Measurements from ENCODE around the gene SLC13A3. TPM values are rescaled to one million over a fixed set of nuclear protein-coding genes. Genes with fewer than 3 reads are reported as not detected.

The SLC13A3 gene
- total RNA-seq, 3 donors from 2014 or later (not counting 1 experiment from before 2014, with no cell fraction given): 0.63 TPM; not detected in 1

DNA sequence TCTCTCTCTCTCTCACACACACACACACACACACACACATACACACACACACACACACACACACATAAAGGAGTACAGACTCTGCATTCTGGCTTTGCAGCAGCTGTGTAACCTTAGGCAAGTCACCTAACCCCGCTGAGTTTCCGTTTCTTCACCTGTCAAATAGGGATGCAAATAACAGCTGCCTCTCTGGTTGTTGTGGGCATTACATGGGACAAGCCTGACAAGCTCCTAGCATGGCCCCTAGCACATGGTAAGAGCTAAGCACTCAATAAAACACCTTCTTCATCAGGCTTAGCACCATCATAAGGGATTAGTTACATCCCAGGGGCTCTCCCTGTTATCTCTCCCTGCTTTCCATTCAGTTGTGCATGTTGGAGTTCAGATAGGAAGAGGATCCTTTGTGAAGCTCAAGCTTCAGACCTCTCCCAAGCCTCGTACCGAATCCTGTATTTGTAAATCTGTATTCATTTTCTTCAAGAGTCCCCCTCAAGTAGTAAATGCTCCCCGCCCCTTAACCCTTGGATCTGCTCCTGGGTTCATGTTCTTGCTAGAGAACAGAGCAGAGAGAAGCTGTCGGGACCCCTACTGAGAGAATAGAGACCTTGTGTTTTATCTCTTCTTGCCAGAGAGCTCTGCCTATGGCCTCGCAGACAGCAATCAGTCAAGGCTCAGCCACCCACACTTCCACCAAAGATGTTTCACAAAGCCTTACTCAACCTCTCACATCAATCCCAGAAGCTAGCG is 2.2 kb downstream of the SLC13A3 start:
- TF ChIP-seq, protein P1, sequence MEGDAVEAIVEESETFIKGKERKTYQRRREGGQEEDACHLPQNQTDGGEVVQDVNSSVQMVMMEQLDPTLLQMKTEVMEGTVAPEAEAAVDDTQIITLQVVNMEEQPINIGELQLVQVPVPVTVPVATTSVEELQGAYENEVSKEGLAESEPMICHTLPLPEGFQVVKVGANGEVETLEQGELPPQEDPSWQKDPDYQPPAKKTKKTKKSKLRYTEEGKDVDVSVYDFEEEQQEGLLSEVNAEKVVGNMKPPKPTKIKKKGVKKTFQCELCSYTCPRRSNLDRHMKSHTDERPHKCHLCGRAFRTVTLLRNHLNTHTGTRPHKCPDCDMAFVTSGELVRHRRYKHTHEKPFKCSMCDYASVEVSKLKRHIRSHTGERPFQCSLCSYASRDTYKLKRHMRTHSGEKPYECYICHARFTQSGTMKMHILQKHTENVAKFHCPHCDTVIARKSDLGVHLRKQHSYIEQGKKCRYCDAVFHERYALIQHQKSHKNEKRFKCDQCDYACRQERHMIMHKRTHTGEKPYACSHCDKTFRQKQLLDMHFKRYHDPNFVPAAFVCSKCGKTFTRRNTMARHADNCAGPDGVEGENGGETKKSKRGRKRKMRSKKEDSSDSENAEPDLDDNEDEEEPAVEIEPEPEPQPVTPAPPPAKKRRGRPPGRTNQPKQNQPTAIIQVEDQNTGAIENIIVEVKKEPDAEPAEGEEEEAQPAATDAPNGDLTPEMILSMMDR (IDR thresholded peaks at IDR 0.05): no peak
- no peaks in the 10 kb centered on the region for H3K36me3 ChIP-seq (ENCODE audit: control insufficient read depth, insufficient read depth, low read length)
- ATAC-seq: no peak

DNA sequence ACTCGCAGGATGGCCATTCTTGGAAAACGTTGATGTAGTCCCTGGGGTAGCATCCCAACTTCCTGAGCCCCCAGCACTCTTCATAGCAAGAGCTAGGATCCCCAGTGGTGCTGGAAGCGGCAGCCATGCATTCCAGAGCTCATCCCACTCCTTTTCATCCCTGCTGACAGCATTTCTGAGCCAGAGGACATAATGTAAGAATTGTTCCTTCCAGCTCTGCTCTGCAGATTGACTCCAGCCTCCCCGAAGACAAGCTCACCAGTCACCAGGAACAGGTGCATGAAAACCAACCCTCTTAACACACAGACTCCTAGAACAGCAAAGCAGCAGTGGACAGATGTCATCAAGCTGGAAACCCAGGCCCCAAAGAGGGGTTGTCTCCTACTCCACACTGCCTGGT is 3.8 kb downstream of the SLC13A3 start:
- H3K36me3 Mint-ChIP-seq: peaks cover 8% of the 10 kb centered on the region
- WGBS (ENCODE audit: insufficient coverage): 65% methylated on average over 4 of the region's 4 CpGs
- no peak overlapping the region for H3K4me3 Mint-ChIP-seq
- H3K27ac Mint-ChIP-seq: no peak overlapping the region
- H3K27me3 Mint-ChIP-seq (ENCODE audit: low read depth in 2 of 2): peaks cover 25 to 29% of the 10 kb centered on the region in 2 donors
- H3K4me3 ChIP-seq (ENCODE audit: low read length): no peak overlapping the region
- ATAC-seq (no peak), DNase-seq (no peak)
- H3K27ac ChIP-seq (ENCODE audit: low read length): no peak overlapping the region
- H3K4me1 ChIP-seq (ENCODE audit: control insufficient read depth, insufficient read depth, low read length): no peaks in the 10 kb centered on the region
- no peaks in the 10 kb centered on the region for H3K9me3 ChIP-seq (ENCODE audit: control insufficient read depth, insufficient read depth, low read length)
- peaks cover 0 to 5% of the 10 kb centered on the region in 2 donors for H3K4me1 Mint-ChIP-seq
- TF ChIP-seq, protein P1 (IDR thresholded peaks at IDR 0.05): no peak
- H3K9me3 Mint-ChIP-seq: no peaks in the 10 kb centered on the region
- peaks cover 6% of the 10 kb centered on the region for H3K27me3 ChIP-seq (ENCODE audit: control insufficient read depth, insufficient read depth, low read length)
- H3K36me3 ChIP-seq (ENCODE audit: control insufficient read depth, insufficient read depth, low read length): no peaks in the 10 kb centered on the region
- intact Hi-C loops (cut with micrococcal nuclease): no loop called here

More for the DNA sequence above, 2.2 kb downstream of the SLC13A3 start:
- peaks cover 0 to 5% of the 10 kb centered on the region in 2 donors for H3K4me1 Mint-ChIP-seq
- Histone ChIP-seq H3K9me3 (ENCODE audit: control insufficient read depth, insufficient read depth, low read length) (no peaks in the 10 kb centered on the region), H3K27ac (ENCODE audit: low read length) (no peak overlapping the region), H3K4me1 (ENCODE audit: control insufficient read depth, insufficient read depth, low read length) (no peaks in the 10 kb centered on the region), H3K27me3 (ENCODE audit: control insufficient read depth, insufficient read depth, low read length) (peaks cover 13% of the 10 kb centered on the region), H3K4me3 (ENCODE audit: low read length) (no peak overlapping the region)
- no peaks in the 10 kb centered on the region for H3K9me3 Mint-ChIP-seq
- H3K27ac Mint-ChIP-seq: no peak overlapping the region
- 72% methylated on average over 8 of the region's 8 CpGs for WGBS (ENCODE audit: insufficient coverage)
- no peak overlapping the region for H3K4me3 Mint-ChIP-seq
- DNase-seq: no peak
- H3K27me3 Mint-ChIP-seq (ENCODE audit: low read depth in 2 of 2): peaks cover 33 to 45% of the 10 kb centered on the region in 2 donors
- peaks cover 8% of the 10 kb centered on the region for H3K36me3 Mint-ChIP-seq
- intact Hi-C loops (cut with micrococcal nuclease): no loop called here

DNA sequence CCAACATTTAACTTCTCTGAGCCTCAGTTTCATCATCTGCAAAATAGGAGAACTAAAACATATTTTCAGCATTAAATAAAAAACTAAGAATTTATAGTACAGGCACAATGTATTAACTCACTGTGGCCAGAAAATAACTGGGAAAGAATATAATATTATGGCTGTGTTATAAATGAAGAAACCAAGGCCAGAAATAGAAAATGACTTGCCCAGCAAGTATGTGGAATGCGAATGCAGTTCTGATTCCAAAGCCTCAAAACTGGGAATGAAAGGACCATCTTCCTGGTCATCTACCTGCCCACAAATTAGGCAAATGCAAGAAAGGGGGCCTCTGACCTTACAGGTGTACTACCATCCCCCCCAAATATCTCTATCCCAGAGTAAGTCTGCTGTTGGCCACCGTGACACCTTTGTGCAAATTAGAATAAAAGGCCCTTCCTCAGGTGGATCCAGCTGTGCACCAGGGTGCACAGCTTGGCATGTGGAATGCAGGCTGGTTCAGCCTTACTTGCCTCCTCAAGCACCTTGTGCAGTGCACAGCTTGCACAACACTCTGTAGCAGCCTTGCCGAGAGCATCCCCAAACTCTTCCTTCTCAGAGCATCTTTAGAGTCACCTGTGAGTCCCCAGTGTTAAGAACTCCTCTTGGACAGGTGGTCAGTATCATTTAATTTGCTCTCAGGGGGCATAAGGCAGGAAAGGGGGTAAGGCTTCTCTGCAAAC is 4.4 kb downstream of the SLC13A3 start:
- WGBS (ENCODE audit: insufficient coverage): 91% methylated on average over 3 of the region's 3 CpGs
- H3K27me3 Mint-ChIP-seq (ENCODE audit: low read depth in 2 of 2): peaks cover 25 to 29% of the 10 kb centered on the region in 2 donors
- ATAC-seq: no peak

More for the DNA sequence above, 4.4 kb downstream of the SLC13A3 start:
- TF ChIP-seq, protein P1 (IDR thresholded peaks at IDR 0.05): no peak
- intact Hi-C loops (cut with micrococcal nuclease): no loop called here
- Histone ChIP-seq H3K4me3 (ENCODE audit: low read length) (no peak overlapping the region), H3K36me3 (ENCODE audit: control insufficient read depth, insufficient read depth, low read length) (no peaks in the 10 kb centered on the region), H3K27ac (ENCODE audit: low read length) (no peak overlapping the region), H3K9me3 (ENCODE audit: control insufficient read depth, insufficient read depth, low read length) (no peaks in the 10 kb centered on the region), H3K27me3 (ENCODE audit: control insufficient read depth, insufficient read depth, low read length) (peaks cover 6% of the 10 kb centered on the region), H3K4me1 (ENCODE audit: control insufficient read depth, insufficient read depth, low read length) (no peaks in the 10 kb centered on the region)
- DNase-seq: no peak
- Mint-ChIP-seq H3K4me1 (peaks cover 0 to 5% of the 10 kb centered on the region in 2 donors), H3K27ac (no peak overlapping the region), H3K9me3 (no peaks in the 10 kb centered on the region), H3K36me3 (peaks cover 8% of the 10 kb centered on the region), H3K4me3 (no peak overlapping the region)

All from natural killer cell (primary cell).